Mucosa of rectum (tissue), 2 donors: ENCODE measurements around the gene OR5V1.
"Not testable (repeated sequence)": the region's sequence is repeated elsewhere in the genome, so short reads cannot be mapped to it uniquely, and the experiment has no call there.

Source experiments
- H3K27ac ChIP-seq, 2 donors: one replicate each; pipeline ENCODE4 v1.7.0; 2013; ENCODE audit warnings: inconsistent platforms in 2 of 2, low read depth in 2 of 2, low read length in 2 of 2
- H3K27me3 ChIP-seq, 2 donors: one replicate each; pipeline ENCODE4 v1.7.0; 2013; ENCODE audit warnings: low read length in 2 of 2; ENCODE audit not compliant: control insufficient read depth in 2 of 2, insufficient read depth in 2 of 2
- H3K36me3 ChIP-seq, 2 donors: one replicate each; pipeline ENCODE4 v1.7.0; 2013; ENCODE audit warnings: low read length in 2 of 2; ENCODE audit not compliant: control insufficient read depth in 2 of 2, insufficient read depth in 2 of 2
- H3K4me1 ChIP-seq, 2 donors: one replicate each; pipeline ENCODE4 v1.7.0; 2013; ENCODE audit warnings: low read length in 2 of 2, mild to moderate bottlenecking in 1 of 2; ENCODE audit not compliant: control insufficient read depth in 2 of 2, insufficient read depth in 2 of 2
- H3K4me3 ChIP-seq, 2 donors: one replicate each; pipeline ENCODE4 v1.7.0; 2013; ENCODE audit warnings: low read length in 2 of 2
- H3K9ac ChIP-seq, 2 donors: one replicate each; pipeline ENCODE4 v1.7.0; 2013; ENCODE audit warnings: low read length in 2 of 2, low read depth in 1 of 2, mild to moderate bottlenecking in 1 of 2
- H3K9me3 ChIP-seq, 2 donors: one replicate each; pipeline ENCODE4 v1.7.0; 2013; ENCODE audit warnings: low read length in 2 of 2; ENCODE audit not compliant: control insufficient read depth in 2 of 2
- donor health status: healthy.
- donor health status: Normal muscosa, but diverticular disease.

The OR5V1 gene

GRCh38 chr6:29368765-29369164, at the start of gene OR5V1:
Gene OR5V1 (minus strand): TSS chr6:29368865. CDS start chr6:29356195, 12,670 bp downstream.
- H3K27me3 ChIP-seq = no peaks in the 10 kb centered on the region
- no peak within 1 kb of the TSS for H3K27ac ChIP-seq
- no peak within 1 kb of the TSS for H3K4me3 ChIP-seq
- no peaks in the 10 kb centered on the region for H3K9me3 ChIP-seq
- no peaks in the 10 kb centered on the region for H3K4me1 ChIP-seq
- H3K36me3 ChIP-seq = no peaks in the 10 kb centered on the region
- H3K9ac ChIP-seq = no peak within 1 kb of the TSS

GRCh38 chr6:29414588-29414987, 45.9 kb upstream of the OR5V1 start, which contains the start of gene OR12D1:
Gene OR12D1 (plus strand): TSS chr6:29414928.
- no peak within 1 kb of the TSS for H3K27ac ChIP-seq
- H3K9me3 ChIP-seq = no peaks in the 10 kb centered on the region
- no peaks in the 10 kb centered on the region for H3K4me1 ChIP-seq
- no peak within 1 kb of the TSS for H3K9ac ChIP-seq
- no peaks in the 10 kb centered on the region for H3K27me3 ChIP-seq
- H3K4me3 ChIP-seq = no peak within 1 kb of the TSS
- no peaks in the 10 kb centered on the region for H3K36me3 ChIP-seq

- Histone ChIP-seq H3K9ac (no peak overlapping the region), H3K36me3 (no peaks in the 10 kb centered on the region), H3K27me3 (no peaks in the 10 kb centered on the region), H3K9me3 (no peaks in the 10 kb centered on the region), H3K4me1 (no peaks in the 10 kb centered on the region), H3K27ac (no peak overlapping the region), H3K4me3 (no peak overlapping the region)
Observed at GRCh38 chr6:29403801-29404200, 35.1 kb upstream of the OR5V1 start.

- H3K9me3 ChIP-seq = no peaks in the 10 kb centered on the region
- no peak overlapping the region for H3K4me3 ChIP-seq
Observed at GRCh38 chr6:29399525-29399924, 30.9 kb upstream of the OR5V1 start.

GRCh38 chr6:29395331-29395730, 26.7 kb upstream of the OR5V1 start, which contains the start of gene OR12D2:
Gene OR12D2 (plus strand): TSS chr6:29395631. CDS start chr6:29396700, 1,069 bp downstream.
- H3K4me3 ChIP-seq = no peak within 1 kb of the TSS
- H3K9me3 ChIP-seq = no peaks in the 10 kb centered on the region
- H3K27ac ChIP-seq = no peak within 1 kb of the TSS
- no peaks in the 10 kb centered on the region for H3K4me1 ChIP-seq
- H3K9ac ChIP-seq = no peak within 1 kb of the TSS
- no peaks in the 10 kb centered on the region for H3K36me3 ChIP-seq
- no peaks in the 10 kb centered on the region for H3K27me3 ChIP-seq

More at GRCh38 chr6:29399525-29399924, 30.9 kb upstream of the OR5V1 start:
- H3K36me3 ChIP-seq = no peaks in the 10 kb centered on the region
- no peaks in the 10 kb centered on the region for H3K27me3 ChIP-seq
- H3K9ac ChIP-seq = no peak overlapping the region
- no peak overlapping the region for H3K27ac ChIP-seq
- H3K4me1 ChIP-seq = no peaks in the 10 kb centered on the region

GRCh38 chr6:29388533-29388932, 19.9 kb upstream of the OR5V1 start:
- H3K27ac ChIP-seq = no peak overlapping the region
- no peaks in the 10 kb centered on the region for H3K27me3 ChIP-seq
- no peaks in the 10 kb centered on the region for H3K4me1 ChIP-seq
- no peak overlapping the region for H3K9ac ChIP-seq
- no peaks in the 10 kb centered on the region for H3K9me3 ChIP-seq
- H3K4me3 ChIP-seq = no peak overlapping the region
- no peaks in the 10 kb centered on the region for H3K36me3 ChIP-seq

GRCh38 chr6:29376003-29376402, 7.3 kb upstream of the OR5V1 start:
- H3K27ac ChIP-seq = no peak overlapping the region
- no peaks in the 10 kb centered on the region for H3K9me3 ChIP-seq
- H3K4me1 ChIP-seq = no peaks in the 10 kb centered on the region
- no peak overlapping the region for H3K9ac ChIP-seq
- no peak overlapping the region for H3K4me3 ChIP-seq
- no peaks in the 10 kb centered on the region for H3K36me3 ChIP-seq
- no peaks in the 10 kb centered on the region for H3K27me3 ChIP-seq

- Histone ChIP-seq H3K27ac (no peak within 1 kb of the TSS), H3K4me1 (no peaks in the 10 kb centered on the region), H3K36me3 (no peaks in the 10 kb centered on the region), H3K27me3 (no peaks in the 10 kb centered on the region), H3K9ac (no peak within 1 kb of the TSS), H3K4me3 (no peak within 1 kb of the TSS), H3K9me3 (no peaks in the 10 kb centered on the region)
Observed at GRCh38 chr6:29375191-29375590, 6.5 kb upstream of the OR5V1 start, which contains the start of gene OR12D3. Gene OR12D3 (minus strand): TSS chr6:29375291. CDS start chr6:29375287, 4 bp downstream.

- Histone ChIP-seq H3K27ac (no peak overlapping the region), H3K4me3 (no peak overlapping the region), H3K27me3 (no peaks in the 10 kb centered on the region), H3K9ac (no peak overlapping the region), H3K36me3 (no peaks in the 10 kb centered on the region), H3K4me1 (no peaks in the 10 kb centered on the region), H3K9me3 (no peaks in the 10 kb centered on the region)
Observed at GRCh38 chr6:29355603-29356002, 13.1 kb downstream of the OR5V1 start.

- no peak overlapping the region for H3K27ac ChIP-seq
- no peaks in the 10 kb centered on the region for H3K9me3 ChIP-seq
- no peak overlapping the region for H3K9ac ChIP-seq
- H3K36me3 ChIP-seq = no peaks in the 10 kb centered on the region
- H3K4me3 ChIP-seq = no peak overlapping the region
- H3K4me1 ChIP-seq = no peaks in the 10 kb centered on the region
- H3K27me3 ChIP-seq = no peaks in the 10 kb centered on the region
Observed at GRCh38 chr6:29354980-29355379, 13.7 kb downstream of the OR5V1 start.

- H3K27me3 ChIP-seq, H3K4me3 ChIP-seq, H3K4me1 ChIP-seq, H3K36me3 ChIP-seq, H3K27ac ChIP-seq, H3K9me3 ChIP-seq, H3K9ac ChIP-seq: not testable (repeated sequence)
Observed at GRCh38 chr6:29349348-29349747, 19.3 kb downstream of the OR5V1 start.
